GM23248 (cell line): ENCODE data around the gene AMFR.

ENCODE experiments used
- EZH2 ChIP-seq: fragments of 200-600 bp; sonication (generic); IDR thresholded peaks from 2 replicates; pipeline ENCODE4 v1.6.1; 2018; ENCODE audit warnings: antibody characterized with exemption, mild to moderate bottlenecking; ENCODE audit not compliant: insufficient read depth, poor library complexity, severe bottlenecking
- EZH2phosphoT487 ChIP-seq: fragments of 200-600 bp; sonication (generic); IDR thresholded peaks from 2 replicates; pipeline ENCODE4 v1.6.1; 2018; ENCODE audit warnings: antibody characterized with exemption, moderate library complexity, mild to moderate bottlenecking, low read depth; ENCODE audit not compliant: insufficient read depth

DNA sequence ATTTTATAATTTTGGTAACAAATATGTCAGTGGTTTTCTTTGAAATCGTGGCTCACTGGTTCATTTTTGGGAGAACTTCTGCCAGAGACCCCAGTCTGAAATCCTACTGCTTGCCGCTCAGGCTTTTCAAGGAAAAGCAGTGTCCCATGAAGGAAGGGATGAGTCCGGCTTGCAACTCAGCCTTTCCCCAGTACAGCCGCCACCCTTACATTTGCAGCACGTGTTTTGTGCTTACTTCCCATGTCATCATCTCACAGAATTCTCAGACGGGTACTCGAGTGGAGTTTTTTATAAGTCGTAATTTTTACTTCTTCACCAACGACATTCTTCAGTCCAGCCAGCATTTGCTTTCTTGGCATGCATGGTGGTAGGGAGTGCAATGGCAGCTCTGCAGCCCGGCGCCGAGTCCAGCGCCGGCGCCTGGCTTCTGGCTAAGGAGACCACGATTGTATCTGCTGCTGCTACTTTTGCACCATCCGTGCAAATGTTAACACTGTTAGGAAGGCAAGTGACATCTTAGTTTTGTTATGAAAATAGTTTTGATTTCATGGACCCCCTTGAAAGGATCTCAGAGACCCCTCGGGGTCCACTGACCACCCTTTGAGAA, 111.0 kb downstream of the AMFR start:
- no peak for TF ChIP-seq EZH2
- no peak for TF ChIP-seq EZH2phosphoT487
